Activated CD4-positive, CD25-positive, alpha-beta regulatory T cell treated with anti-CD3 and anti-CD28 coated beads, Interleukin-2, amount 50 U/mL, for 16 hours (primary cell): ENCODE measurements around the gene ACOT11.

Experiments used
- DNase-seq: peaks from one replicate; pipeline ENCODE4 v3.0.0-alpha.2; 2020; ENCODE audit warnings: low read depth, low spot score

ACOT11 gene

DNA sequence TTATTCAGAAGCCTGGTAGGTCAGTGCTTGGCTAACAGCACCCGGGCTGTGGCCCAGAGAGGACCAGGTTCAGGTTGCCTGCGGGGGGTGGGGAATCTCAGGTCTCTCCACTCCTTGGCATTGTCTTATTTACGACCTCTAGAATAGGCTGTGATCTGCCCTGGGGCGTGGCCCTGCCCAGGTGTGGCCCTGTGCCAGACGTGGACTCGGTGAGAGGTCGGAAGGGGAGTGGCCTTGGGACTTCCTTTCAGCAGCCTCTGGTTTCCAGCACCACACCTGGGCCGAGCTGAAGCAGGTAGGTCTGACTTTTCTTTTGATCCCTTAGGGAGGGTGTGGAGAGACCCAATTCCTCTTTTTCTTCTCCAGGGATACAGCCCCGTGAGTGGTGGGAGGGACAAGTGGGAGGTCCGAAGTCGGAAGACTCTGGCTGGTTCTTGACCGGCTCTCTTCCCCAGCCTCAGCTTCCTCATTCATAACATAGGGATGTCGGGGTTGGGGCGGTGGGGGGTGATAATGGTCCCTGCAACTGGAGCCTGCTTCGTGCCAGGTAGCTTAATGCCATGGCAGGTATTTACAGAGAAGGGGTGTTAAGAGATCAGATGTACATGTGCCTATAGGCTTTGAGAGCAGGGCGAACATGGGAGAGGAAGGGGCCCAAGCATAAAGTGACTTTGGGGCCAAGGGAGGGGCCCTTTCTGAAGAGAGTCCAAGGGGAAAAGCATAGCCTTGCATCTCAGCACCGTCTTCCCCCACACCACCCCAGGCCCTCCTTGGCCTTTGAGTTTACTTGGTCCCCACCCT, 16.5 kb downstream of the ACOT11 start:
- no peak for DNase-seq

GRCh38 chr1:54565113-54565501, 17.1 kb downstream of the ACOT11 start:
- no peak for DNase-seq

GRCh38 chr1:54566438-54567141, 18.6 kb downstream of the ACOT11 start:
- DNase-seq, result no peak

- DNase-seq, result no peak
These were observed 19.9 kb downstream of the ACOT11 start for GRCh38 chr1:54567961-54568360.

DNA sequence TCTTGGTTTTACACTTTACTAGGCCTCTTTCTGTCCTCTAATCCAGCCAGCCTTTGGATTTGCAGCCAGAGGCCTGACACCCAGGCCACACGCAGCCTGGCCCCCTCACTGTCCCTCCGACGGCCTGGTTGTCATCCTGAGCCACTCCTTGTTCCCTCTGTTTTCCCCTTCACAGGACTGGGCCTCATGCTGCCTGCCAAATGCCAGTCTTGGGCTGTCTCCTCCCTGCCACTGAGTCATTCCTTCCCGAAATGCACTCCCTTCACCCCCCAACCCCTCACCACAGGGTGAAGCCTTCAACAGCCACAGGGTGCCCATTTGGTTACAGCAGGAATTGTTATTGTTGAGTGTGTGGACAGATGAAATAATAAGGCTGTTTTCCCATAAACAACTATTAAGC, 21.3 kb downstream of the ACOT11 start:
- DNase-seq, result no peak

- DNase-seq, result no peak
These were observed 22.1 kb downstream of the ACOT11 start for GRCh38 chr1:54570161-54570560.

- no peak for DNase-seq
These were observed 23.3 kb downstream of the ACOT11 start for GRCh38 chr1:54571326-54571725.

- DNase-seq, result no peak
These were observed 23.9 kb downstream of the ACOT11 start for GRCh38 chr1:54571803-54572541.

DNA sequence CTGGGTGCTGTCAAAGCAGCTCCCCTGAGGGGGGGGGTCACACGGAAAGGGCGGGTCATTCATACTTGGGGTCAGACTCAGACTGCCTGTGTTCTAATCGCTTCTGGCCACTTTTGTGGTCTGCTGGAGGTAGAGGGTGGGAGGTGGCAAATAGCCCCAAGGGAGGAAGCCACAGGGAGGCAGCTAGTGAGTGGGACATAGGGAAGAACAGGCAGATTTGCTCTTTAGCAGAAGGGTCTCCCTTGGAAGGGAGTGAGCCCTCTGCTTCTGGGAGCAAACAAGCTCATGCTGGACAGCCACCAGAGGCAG, 24.5 kb downstream of the ACOT11 start:
- DNase-seq, result no peak

DNA sequence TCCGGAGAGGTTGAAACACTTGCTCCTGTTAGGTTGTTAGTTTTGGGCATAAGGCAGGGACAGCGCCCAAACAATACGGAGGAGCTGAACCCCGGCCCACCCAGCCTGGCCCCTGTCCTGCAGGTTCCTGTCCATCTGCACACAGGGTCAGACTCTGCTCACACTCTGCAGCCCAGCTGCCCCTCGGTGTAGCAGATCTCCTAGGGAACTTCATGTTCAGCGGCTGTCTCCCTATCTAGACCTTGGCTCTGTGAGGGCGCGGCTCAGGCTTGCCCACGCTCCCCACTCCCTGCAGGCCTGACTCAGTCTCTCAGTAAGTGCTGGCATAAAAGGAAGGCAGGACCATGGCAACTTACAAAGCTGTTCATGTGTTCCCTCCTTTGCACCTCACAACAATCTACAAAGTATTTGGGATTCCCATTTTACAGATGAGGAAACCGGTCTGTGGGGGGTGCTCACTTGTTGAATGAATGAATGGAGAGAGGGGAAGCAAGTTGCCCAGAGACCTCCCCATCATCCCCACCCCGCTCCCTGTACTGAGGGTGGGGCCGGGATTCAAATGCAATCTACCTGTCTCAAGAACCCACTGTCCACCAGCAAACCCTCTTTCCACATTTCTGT, 26.2 kb downstream of the ACOT11 start:
- no peak for DNase-seq

DNA sequence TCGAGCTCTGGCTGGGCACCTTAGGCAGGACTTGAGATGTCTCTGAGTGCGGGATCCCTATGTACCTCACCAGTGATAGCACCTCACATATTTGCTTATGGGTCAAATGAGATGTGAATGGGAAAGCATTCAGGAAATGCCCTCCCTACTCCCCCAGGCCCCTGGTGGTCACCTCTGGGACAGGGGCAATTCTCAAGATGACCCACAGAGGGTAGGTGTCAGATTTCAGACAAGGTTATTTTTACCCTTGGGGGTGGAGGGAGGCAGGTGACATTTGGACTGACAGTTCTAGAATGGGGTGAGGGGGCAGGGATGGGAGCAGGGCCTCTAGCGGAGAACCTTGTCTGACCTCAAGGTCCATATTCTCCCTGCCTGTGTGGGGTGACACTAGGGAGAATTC, 27.1 kb downstream of the ACOT11 start:
- no peak for DNase-seq

GRCh38 chr1:54575605-54576290, 27.7 kb downstream of the ACOT11 start:
- DNase-seq, result no peak

- DNase-seq, result no peak
These were observed 29.6 kb downstream of the ACOT11 start for GRCh38 chr1:54577612-54578011.

GRCh38 chr1:54579337-54579781, 31.3 kb downstream of the ACOT11 start:
- no peak for DNase-seq

GRCh38 chr1:54580856-54581550, 33.0 kb downstream of the ACOT11 start:
- no peak for DNase-seq

GRCh38 chr1:54581621-54582035, 33.6 kb downstream of the ACOT11 start:
- no peak for DNase-seq

DNA sequence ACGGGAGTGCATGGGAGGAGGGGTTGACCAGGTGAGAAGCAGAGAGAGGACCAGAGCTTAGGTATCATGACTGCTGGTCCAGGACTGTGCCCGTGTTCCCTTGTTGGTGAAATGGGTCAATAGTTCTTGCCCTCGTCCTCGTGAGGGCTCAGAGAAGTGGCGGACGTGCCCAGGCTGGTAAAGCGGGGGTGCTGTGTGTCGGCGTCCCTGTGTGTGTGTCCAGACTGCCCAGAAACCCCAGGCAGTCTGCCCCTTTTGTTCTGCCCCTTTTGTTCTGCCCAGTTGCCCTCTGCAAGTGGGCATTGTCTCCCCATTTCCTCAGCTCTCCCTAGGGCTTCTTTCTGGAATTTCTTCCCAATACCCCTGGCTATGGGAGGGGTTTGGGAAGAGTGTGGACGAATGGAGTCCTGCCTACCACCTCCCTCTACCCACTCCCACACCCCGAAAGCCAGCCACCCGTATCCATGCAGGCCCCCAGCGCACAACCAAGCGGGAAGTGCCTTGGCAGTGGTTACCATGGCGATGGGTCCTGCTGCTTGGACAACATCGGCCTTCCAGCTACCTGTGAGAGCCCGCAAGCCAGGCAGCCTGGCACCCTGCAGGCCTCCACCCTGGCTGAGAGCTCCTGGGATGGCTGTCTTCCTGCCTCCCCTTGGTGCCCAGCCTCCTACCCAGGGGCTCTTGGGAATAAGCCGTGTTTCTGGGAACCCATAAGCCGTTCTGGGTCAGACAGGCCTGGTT, 34.7 kb downstream of the ACOT11 start:
- DNase-seq, result no peak

- DNase-seq, result no peak
These were observed 35.3 kb downstream of the ACOT11 start for GRCh38 chr1:54583307-54583686.

DNA sequence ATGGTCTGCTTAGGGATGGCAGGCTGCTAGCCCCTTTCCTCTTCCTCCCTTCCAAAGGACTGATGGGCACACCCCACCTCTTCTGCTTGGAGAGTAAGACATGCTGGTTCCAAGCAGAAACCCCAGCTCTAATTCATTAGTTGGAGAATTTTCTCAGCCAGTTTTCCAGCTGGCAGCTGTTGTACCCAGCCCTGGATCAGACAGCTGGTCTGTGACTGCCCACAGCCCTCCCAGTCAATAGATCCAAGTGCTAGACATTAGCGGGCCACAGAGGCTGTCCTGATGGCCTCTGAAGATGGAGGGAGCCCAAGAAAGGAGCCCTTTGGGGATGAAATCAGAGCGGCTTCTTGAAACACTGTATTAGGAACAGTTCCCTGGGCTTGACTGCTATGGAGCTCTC, 35.8 kb downstream of the ACOT11 start:
- DNase-seq, result no peak

DNA sequence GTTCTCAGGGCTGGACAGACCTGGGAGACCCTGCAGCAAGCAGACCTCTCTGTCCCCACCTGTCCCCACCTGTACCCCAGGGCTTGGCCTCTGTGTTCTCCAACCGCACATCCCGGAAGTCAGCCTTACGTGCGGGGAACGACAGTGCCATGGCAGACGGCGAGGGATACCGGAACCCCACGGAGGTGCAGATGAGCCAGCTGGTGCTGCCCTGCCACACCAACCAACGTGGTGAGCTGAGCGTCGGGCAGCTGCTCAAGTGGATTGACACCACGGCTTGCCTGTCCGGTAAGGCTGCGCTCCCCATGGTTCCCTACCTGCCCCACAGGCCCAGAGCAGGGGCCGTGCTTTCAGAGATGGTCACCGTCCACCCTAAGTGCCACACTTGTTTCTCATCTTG, 36.5 kb downstream of the ACOT11 start:
- DNase-seq, result no peak
